NK-92 treated with Interleukin-12 subunit alpha and Interleukin-12 subunit beta, amount 100 ng/mL, for 24 hours (cell line): Measurements from ENCODE around the gene HDAC8.

Experiments used
- DNase-seq: peaks from one replicate; lab custom pipeline; 2025; lab: John Stamatoyannopoulos, UW

The HDAC8 gene

GRCh38 chrX:72316408-72317110, 256.1 kb downstream of the HDAC8 start:
- no peak for DNase-seq

DNA sequence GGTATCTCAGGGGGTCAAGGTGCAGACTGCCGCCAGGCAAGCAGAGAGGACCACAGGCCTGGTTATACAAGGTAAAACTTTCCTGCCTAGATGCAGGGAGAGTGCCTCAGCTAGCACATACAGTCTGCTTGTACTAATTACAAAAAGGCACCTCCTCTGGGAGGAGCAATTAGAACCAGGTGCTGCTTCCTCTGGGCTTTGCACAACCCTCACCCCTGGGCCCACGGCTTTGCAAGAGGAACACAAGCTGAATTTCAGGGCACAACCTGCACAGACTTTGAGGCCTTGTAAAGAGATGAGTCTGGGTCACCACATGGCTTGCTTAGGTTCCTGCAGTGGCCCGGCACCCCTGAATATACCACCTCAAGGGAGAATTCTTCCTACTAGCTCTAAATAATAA, 257.8 kb downstream of the HDAC8 start:
- no peak for DNase-seq

GRCh38 chrX:72313707-72314641, 258.7 kb downstream of the HDAC8 start:
- DNase-seq, result no peak

GRCh38 chrX:72312311-72312940, 260.2 kb downstream of the HDAC8 start:
- DNase-seq, result no peak

- DNase-seq, result no peak
Observed at GRCh38 chrX:72309297-72310071, 263.2 kb downstream of the HDAC8 start.

- no peak for DNase-seq
Observed at GRCh38 chrX:72308566-72309296, 263.9 kb downstream of the HDAC8 start.

DNA sequence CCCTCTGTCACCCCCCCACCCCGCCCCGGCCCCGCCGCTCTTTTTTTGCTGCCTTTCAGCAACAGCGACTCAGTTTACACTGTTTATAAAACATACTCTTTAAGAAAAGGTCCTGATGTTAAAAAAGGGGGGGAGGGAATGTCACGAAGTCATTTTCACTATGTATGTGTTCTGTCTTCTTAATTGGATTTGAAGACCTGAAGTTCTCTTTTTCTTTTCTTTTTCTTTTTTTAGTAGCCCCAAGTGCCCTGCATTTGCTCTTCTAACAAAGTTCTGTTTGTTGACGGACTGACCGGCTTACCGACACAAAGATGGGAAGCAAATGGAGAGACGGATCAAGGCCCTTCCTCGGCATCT, 264.5 kb downstream of the HDAC8 start:
- DNase-seq, result no peak

DNA sequence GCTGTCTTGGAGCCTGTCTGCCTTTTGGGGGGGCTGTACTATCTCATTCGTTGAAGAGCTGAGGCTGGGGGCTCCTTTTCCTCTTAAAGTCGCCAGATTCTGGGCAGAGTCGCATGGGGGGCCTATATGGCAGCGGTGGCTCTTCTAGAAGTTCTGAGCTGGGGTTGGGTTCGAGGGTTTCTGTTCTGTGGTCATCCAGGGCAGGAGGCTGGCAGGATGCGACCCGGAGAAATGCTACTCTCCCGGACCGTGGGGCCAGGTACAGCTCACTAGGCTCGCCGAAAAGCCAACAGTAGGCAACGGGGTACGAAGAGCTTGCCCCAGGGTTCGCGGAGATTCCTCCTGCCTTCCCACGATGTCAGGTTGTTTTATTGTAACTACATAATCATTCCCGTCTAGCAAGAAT, 265.0 kb downstream of the HDAC8 start:
- DNase-seq, result no peak

GRCh38 chrX:72306851-72307645, 265.6 kb downstream of the HDAC8 start:
- DNase-seq, result no peak

DNA sequence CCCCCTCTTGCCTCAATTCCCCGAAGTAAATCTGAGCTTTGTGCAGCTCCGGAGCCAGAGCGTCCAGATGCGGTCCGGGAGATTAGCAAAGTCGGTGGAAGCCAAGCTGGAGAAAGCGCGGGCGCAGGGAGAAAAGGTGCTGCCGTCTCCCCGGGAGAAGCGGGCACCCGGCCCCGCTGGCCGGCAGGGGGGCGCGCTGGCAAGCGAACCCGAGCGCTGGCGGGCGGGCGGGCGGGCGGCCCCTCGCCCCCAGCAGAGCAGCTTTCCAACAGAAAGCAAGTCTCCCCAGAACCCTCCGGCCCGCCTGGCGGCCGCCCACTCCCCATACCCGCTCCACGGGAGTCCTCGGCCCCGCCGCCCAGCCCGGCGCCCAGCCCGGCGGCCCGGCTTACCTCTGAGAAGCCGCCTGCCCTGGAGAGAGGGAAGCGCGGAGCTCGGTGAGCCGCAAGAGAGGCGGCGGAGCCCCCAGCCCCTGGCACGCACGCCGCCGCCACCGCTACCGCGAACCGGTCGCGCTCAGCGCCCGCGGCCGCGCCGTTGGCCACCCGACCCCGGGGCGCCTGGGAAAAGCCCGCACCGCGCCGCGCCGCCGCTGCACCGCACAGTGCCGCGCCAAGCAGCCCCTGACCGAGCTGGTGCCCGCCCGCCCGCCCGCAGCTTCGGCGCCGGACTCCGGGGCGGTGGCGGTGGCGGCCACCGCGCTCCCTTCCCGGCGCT, 266.4 kb downstream of the HDAC8 start:
- DNase-seq, result no peak

- DNase-seq, result no peak
Observed at GRCh38 chrX:72305286-72306084, 267.2 kb downstream of the HDAC8 start, which contains the start of gene CITED1. TSS of gene CITED1 (minus strand) at chrX:72305914. CDS start at chrX:72302869, 3,045 bp downstream.

GRCh38 chrX:72304877-72305276, 267.8 kb downstream of the HDAC8 start:
- no peak for DNase-seq

DNA sequence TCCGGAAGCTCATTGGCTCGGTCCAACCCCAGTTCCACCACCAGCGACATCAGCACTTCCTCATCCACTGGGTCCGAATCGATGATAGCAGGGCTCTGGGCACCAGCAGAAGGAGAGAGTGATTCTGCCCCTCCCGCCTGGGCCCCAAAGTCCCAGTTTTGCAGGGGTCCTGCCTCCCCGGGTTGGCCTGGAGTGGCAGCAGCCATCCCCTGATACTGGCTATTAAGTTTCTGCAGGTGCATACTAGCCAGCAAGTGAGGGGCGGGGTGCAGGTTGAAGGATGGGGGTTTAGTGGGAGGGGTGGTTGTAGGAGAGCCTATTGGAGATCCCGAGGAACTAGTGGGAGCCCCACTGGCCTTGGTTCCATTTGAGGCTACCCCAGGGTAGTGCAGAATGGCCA, 270.9 kb downstream of the HDAC8 start:
- DNase-seq, result no peak

DNA sequence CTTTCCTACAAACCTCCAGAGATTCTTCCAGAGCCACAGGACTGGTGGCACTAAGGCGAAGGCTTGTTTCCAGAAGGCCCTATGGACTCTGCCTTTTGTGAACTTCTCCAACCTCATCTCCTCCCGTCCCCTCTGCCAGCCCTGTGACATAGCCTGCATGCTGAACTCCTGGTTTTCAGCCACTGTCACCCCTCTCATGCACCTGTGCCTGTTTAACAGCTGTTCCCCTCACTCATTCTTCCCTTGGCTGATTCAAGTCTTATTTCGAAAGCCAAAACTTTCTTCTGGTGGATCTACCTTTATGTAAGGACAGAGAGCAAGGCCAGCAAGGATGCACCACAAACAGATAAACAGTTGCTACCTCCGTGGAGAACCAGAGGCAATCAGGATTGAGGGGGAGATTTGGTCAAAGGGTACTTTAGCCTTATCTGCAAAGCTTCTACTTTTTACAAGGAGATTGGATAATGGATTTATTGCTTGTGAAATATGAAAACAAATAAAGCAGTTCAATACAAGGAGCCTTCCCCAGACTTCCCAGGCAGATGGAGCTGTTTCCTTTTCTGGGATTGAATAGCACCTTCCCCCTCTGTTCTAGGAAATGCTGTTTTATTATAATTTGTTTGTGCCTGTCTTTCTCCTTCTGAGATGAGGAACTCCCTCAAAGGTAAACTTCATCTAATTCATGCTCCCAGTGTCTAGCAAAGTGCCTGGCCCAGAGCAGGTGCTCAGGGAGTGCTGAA, 272.6 kb downstream of the HDAC8 start:
- no peak for DNase-seq

DNA sequence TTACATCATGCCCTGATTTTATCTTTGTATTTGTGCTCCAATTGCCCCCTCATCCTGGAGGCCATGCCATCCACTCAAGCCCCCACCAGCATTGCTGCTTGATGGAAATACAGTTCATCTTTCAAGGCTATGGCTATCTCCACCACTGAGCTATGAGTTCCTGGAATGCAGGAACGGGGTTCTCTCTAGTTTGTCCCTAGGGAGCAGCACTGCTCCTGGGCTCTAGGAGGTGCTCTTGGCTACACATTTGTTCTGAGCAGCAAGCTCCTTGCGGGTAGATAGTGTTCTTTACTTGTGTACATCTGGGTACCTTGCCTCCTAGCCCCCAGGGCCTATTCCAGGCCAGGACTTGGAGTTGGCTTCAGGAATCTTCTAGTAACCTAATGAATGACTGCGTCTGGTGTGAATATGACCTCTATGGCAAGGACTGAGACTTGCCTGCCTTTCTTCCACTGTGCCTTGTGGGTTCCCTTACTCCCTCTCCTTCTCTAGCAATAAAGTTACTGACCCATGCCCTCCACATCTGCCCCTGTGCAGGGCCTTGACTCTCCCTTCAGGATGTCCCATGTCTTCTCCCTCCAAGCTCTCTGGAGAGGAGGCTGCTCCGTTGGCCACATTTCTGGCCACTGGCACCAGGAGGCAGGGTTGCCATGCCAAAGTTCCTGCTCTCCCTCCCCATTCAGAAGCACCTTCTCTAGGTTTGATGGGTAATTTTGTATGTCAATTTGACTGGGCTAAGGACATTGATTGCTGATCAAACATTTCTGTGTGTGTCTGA, 274.5 kb downstream of the HDAC8 start:
- DNase-seq, result no peak

DNA sequence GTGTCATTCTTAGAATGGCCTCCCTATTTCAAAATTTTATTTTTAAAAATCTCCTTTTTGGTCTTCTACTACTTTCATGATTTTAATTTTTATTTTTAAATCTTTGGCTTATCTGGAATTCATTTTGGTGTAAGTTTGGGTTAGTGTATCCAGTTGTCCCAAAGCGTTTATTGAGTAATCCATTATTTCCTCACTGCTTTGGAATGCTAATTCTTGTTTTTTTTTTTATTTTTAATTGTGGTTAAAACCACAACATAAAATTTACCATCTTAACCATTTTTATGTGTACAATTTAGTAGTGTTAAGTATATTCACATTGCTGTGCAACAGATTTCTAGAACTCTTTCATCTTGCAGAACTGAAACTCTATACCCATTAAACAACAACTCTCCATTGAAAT, 275.7 kb downstream of the HDAC8 start:
- no peak for DNase-seq

- DNase-seq, result no peak
Observed at GRCh38 chrX:72295745-72296144, 276.9 kb downstream of the HDAC8 start.
